ENCODE data around the gene ZNF609. TPM values are rescaled to one million over a fixed set of nuclear protein-coding genes. Genes with fewer than 3 reads are reported as not detected.

ZNF609 gene
- total and polyA plus RNA-seq, 2 of the 13 experiments (the other 11 are each of a cell fraction or from before 2014, with no cell fraction given), result 8.9 to 9.9 TPM

DNA sequence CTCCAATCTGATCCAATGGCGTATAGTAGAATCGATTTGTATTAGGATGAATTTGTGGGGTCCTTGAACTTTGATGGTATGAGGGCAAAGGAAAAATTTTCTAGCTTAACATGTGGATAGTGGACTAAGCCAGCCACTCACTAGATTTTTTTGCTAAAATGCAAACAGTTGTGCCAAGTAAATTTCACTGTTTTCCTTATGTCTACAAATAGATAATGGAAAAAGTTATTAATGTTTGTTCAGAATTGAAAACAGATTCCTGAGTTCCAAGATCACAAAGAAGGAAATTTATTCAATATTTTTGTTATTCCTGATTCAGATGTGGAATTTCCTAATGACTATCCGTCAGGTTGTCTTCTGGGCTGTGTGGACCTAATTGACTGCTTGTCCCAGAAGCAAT lies 35.2 kb upstream of the ZNF609 start (continued):
- TF ChIP-seq, protein P1, sequence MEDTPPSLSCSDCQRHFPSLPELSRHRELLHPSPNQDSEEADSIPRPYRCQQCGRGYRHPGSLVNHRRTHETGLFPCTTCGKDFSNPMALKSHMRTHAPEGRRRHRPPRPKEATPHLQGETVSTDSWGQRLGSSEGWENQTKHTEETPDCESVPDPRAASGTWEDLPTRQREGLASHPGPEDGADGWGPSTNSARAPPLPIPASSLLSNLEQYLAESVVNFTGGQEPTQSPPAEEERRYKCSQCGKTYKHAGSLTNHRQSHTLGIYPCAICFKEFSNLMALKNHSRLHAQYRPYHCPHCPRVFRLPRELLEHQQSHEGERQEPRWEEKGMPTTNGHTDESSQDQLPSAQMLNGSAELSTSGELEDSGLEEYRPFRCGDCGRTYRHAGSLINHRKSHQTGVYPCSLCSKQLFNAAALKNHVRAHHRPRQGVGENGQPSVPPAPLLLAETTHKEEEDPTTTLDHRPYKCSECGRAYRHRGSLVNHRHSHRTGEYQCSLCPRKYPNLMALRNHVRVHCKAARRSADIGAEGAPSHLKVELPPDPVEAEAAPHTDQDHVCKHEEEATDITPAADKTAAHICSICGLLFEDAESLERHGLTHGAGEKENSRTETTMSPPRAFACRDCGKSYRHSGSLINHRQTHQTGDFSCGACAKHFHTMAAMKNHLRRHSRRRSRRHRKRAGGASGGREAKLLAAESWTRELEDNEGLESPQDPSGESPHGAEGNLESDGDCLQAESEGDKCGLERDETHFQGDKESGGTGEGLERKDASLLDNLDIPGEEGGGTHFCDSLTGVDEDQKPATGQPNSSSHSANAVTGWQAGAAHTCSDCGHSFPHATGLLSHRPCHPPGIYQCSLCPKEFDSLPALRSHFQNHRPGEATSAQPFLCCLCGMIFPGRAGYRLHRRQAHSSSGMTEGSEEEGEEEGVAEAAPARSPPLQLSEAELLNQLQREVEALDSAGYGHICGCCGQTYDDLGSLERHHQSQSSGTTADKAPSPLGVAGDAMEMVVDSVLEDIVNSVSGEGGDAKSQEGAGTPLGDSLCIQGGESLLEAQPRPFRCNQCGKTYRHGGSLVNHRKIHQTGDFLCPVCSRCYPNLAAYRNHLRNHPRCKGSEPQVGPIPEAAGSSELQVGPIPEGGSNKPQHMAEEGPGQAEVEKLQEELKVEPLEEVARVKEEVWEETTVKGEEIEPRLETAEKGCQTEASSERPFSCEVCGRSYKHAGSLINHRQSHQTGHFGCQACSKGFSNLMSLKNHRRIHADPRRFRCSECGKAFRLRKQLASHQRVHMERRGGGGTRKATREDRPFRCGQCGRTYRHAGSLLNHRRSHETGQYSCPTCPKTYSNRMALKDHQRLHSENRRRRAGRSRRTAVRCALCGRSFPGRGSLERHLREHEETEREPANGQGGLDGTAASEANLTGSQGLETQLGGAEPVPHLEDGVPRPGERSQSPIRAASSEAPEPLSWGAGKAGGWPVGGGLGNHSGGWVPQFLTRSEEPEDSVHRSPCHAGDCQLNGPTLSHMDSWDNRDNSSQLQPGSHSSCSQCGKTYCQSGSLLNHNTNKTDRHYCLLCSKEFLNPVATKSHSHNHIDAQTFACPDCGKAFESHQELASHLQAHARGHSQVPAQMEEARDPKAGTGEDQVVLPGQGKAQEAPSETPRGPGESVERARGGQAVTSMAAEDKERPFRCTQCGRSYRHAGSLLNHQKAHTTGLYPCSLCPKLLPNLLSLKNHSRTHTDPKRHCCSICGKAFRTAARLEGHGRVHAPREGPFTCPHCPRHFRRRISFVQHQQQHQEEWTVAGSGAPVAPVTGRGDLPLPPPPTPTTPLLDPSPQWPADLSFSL (CRISPR knock-in tag; IDR thresholded peaks at IDR 0.05), result no peak
- TF ChIP-seq PHF21A (CRISPR knock-in tag; IDR thresholded peaks at IDR 0.05) (no peak), TEAD2 (CRISPR knock-in tag; IDR thresholded peaks at IDR 0.05) (no peak), ZNF350 (CRISPR knock-in tag; IDR thresholded peaks at IDR 0.05; ENCODE audit: borderline replicate concordance, low read depth) (no peak), ARNT2 (CRISPR knock-in tag; IDR thresholded peaks at IDR 0.05; ENCODE audit: low read depth) (no peak), ZFP37 (CRISPR knock-in tag; IDR thresholded peaks at IDR 0.05; ENCODE audit: borderline replicate concordance) (no peak), RXRB (CRISPR knock-in tag; IDR thresholded peaks at IDR 0.05; ENCODE audit: borderline replicate concordance) (no peak), ZNF605 (CRISPR knock-in tag; IDR thresholded peaks at IDR 0.05) (no peak), FOSL2 (CRISPR knock-in tag; IDR thresholded peaks at IDR 0.05) (no peak), TCF7 (IDR thresholded peaks at IDR 0.05; ENCODE audit: low read depth) (no peak), NFIC (IDR thresholded peaks at IDR 0.05; ENCODE audit: low read length) (no peak), PAX8 (CRISPR knock-in tag; IDR thresholded peaks at IDR 0.05; ENCODE audit: borderline replicate concordance) (no peak), ZNF367 (CRISPR knock-in tag; IDR thresholded peaks at IDR 0.05; ENCODE audit: borderline replicate concordance) (no peak)
- TF ChIP-seq, protein P2, sequence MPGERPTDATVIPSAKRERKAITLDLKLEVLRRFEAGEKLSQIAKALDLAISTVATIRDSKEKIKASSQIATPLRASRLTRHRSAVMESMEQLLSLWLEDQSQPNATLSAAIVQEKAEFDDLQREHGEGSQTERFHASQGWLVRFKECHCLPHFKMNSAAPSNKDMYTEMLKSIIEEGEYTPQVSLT (CRISPR knock-in tag; IDR thresholded peaks at IDR 0.05; ENCODE audit: borderline replicate concordance, low read depth), result no peak
